WTC11 (cell line): Measurements from ENCODE around the gene ADAM30.

ENCODE experiments used
- SP1 ChIP-seq: sonication (generic); formaldehyde crosslinking; conservative IDR thresholded peaks from 2 replicates; pipeline ENCODE4 v1.8.1; 2022; ENCODE audit warnings: missing genetic modification reagents
- ZNF121 ChIP-seq: sonication (generic); formaldehyde crosslinking; IDR thresholded peaks from 2 replicates; pipeline ENCODE4 v1.8.0; 2023; ENCODE audit warnings: missing genetic modification reagents
- TF ChIP-seq, protein P1 (sequence below): fragments of 200-600 bp; IDR thresholded peaks from 2 replicates; pipeline ENCODE4 v1.8.0; 2022; ENCODE audit warnings: antibody characterized with exemption
- TF ChIP-seq, protein P2 (sequence below): sonication (generic); formaldehyde crosslinking; IDR thresholded peaks from 2 replicates; pipeline ENCODE4 v1.8.1; 2022; ENCODE audit warnings: low read depth, missing genetic modification reagents, borderline replicate concordance

DNA sequence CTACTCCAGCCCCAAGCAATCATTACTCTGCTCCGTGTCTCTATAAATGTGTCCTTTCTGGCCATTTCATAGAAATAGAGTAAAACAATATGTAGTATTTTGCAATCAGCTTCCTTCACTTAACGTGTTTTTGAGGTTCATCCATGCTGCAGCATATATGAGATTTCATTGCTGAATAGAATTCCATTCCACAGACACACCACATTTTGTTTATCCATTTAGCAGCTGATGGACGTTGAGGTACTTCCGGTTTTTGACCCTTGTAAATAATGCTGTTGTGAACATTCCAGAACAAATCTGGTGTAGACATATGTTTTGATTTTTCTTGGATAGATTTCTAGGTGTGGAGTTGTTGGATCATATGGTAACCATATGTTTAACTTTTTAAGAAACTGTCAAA lies 30.7 kb downstream of the ADAM30 start:
- TF ChIP-seq, protein P1, sequence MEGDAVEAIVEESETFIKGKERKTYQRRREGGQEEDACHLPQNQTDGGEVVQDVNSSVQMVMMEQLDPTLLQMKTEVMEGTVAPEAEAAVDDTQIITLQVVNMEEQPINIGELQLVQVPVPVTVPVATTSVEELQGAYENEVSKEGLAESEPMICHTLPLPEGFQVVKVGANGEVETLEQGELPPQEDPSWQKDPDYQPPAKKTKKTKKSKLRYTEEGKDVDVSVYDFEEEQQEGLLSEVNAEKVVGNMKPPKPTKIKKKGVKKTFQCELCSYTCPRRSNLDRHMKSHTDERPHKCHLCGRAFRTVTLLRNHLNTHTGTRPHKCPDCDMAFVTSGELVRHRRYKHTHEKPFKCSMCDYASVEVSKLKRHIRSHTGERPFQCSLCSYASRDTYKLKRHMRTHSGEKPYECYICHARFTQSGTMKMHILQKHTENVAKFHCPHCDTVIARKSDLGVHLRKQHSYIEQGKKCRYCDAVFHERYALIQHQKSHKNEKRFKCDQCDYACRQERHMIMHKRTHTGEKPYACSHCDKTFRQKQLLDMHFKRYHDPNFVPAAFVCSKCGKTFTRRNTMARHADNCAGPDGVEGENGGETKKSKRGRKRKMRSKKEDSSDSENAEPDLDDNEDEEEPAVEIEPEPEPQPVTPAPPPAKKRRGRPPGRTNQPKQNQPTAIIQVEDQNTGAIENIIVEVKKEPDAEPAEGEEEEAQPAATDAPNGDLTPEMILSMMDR, result no peak
- no peak for TF ChIP-seq SP1 (CRISPR knock-in tag)
- no peak for TF ChIP-seq ZNF121 (CRISPR knock-in tag)
- TF ChIP-seq, protein P2, sequence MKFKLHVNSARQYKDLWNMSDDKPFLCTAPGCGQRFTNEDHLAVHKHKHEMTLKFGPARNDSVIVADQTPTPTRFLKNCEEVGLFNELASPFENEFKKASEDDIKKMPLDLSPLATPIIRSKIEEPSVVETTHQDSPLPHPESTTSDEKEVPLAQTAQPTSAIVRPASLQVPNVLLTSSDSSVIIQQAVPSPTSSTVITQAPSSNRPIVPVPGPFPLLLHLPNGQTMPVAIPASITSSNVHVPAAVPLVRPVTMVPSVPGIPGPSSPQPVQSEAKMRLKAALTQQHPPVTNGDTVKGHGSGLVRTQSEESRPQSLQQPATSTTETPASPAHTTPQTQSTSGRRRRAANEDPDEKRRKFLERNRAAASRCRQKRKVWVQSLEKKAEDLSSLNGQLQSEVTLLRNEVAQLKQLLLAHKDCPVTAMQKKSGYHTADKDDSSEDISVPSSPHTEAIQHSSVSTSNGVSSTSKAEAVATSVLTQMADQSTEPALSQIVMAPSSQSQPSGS (CRISPR knock-in tag), result no peak
